Medulla oblongata (tissue), 1 donor: ENCODE measurements around the gene LONP2.
"Not testable (repeated sequence)": the region's sequence is repeated elsewhere in the genome, so short reads cannot be mapped to it uniquely, and the experiment has no call there.

ENCODE experiments used
- DNase-seq: peaks from one replicate; pipeline ENCODE4 v3.0.0-alpha.2; 2015; ENCODE audit errors: extremely low spot score

LONP2 gene

GRCh38 chr16:48291754-48292153 is 47.7 kb downstream of the LONP2 start:
- DNase-seq, result no peak

- no peak for DNase-seq
These were observed 48.4 kb downstream of the LONP2 start for GRCh38 chr16:48292452-48292851.

GRCh38 chr16:48294724-48295123 is 50.6 kb downstream of the LONP2 start:
- DNase-seq, result no peak

GRCh38 chr16:48295488-48296281 is 51.6 kb downstream of the LONP2 start:
- DNase-seq, result no peak

- no peak for DNase-seq
These were observed 55.4 kb downstream of the LONP2 start for GRCh38 chr16:48299471-48299870.

GRCh38 chr16:48300391-48300856 is 56.3 kb downstream of the LONP2 start:
- DNase-seq, result no peak

- no peak for DNase-seq
These were observed 64.4 kb downstream of the LONP2 start for GRCh38 chr16:48308535-48308934.

GRCh38 chr16:48310908-48311641 is 67.0 kb downstream of the LONP2 start:
- no peak for DNase-seq

- DNase-seq, result not testable (repeated sequence)
These were observed 69.8 kb downstream of the LONP2 start for GRCh38 chr16:48313905-48314304.

- no peak for DNase-seq
These were observed 72.9 kb downstream of the LONP2 start for GRCh38 chr16:48317026-48317425.

- DNase-seq, result peak; percentile 44
These were observed 73.7 kb downstream of the LONP2 start for GRCh38 chr16:48317614-48318315.

- DNase-seq, result peak; percentile 84
These were observed 74.5 kb downstream of the LONP2 start for GRCh38 chr16:48318630-48319029.

- DNase-seq, result no peak
These were observed 77.4 kb downstream of the LONP2 start for GRCh38 chr16:48321317-48322036.

- no peak for DNase-seq
These were observed 80.0 kb downstream of the LONP2 start for GRCh38 chr16:48323783-48324775.

GRCh38 chr16:48326915-48327314 is 82.8 kb downstream of the LONP2 start:
- no peak for DNase-seq

GRCh38 chr16:48329138-48329537 is 85.0 kb downstream of the LONP2 start:
- DNase-seq, result no peak

GRCh38 chr16:48330189-48330840 is 86.2 kb downstream of the LONP2 start:
- no peak for DNase-seq

- DNase-seq, result peak; percentile 59
These were observed 86.7 kb downstream of the LONP2 start for GRCh38 chr16:48330841-48331192.

- no peak for DNase-seq
These were observed 88.9 kb downstream of the LONP2 start for GRCh38 chr16:48332978-48333377.

GRCh38 chr16:48334325-48334724 is 90.2 kb downstream of the LONP2 start:
- DNase-seq, result no peak
